CD4-positive, alpha-beta T cell treated with Interleukin-4 for 4 hours (primary cell): ENCODE results near the gene PDCD10.
A peak's percentile ranks its signal among the peaks of the same experiment; 100 is the strongest.

ENCODE experiments used
- DNase-seq: peaks from one replicate; pipeline ENCODE4 v3.0.0-alpha.2; 2020

The PDCD10 gene

GRCh38 chr3:167671878-167672427, 62.7 kb downstream of the PDCD10 start:
- no peak for DNase-seq

GRCh38 chr3:167669699-167670098, 65.0 kb downstream of the PDCD10 start:
- DNase-seq, result no peak

- no peak for DNase-seq
These were observed 66.0 kb downstream of the PDCD10 start for GRCh38 chr3:167668651-167669050.

- no peak for DNase-seq
These were observed 68.1 kb downstream of the PDCD10 start for GRCh38 chr3:167666563-167666962.

- DNase-seq, result no peak
These were observed 71.7 kb downstream of the PDCD10 start for GRCh38 chr3:167662919-167663400.

- DNase-seq, result no peak
These were observed 76.9 kb downstream of the PDCD10 start for GRCh38 chr3:167657684-167658225.

- DNase-seq, result no peak
These were observed 77.9 kb downstream of the PDCD10 start for GRCh38 chr3:167656821-167657220.

- peak; percentile 2 for DNase-seq
These were observed 80.9 kb downstream of the PDCD10 start, which contains the start of gene WDR49 for GRCh38 chr3:167653760-167654159. Gene WDR49 (minus strand): TSS chr3:167653942. CDS start chr3:167653425, 517 bp downstream.

GRCh38 chr3:167653155-167653554, 81.5 kb downstream of the PDCD10 start:
- DNase-seq, result no peak

GRCh38 chr3:167651826-167652225, 82.9 kb downstream of the PDCD10 start:
- DNase-seq, result no peak

GRCh38 chr3:167650459-167650858, 84.2 kb downstream of the PDCD10 start:
- DNase-seq, result no peak

- no peak for DNase-seq
These were observed 84.9 kb downstream of the PDCD10 start for GRCh38 chr3:167649746-167650145.

- no peak for DNase-seq
These were observed 90.1 kb downstream of the PDCD10 start for GRCh38 chr3:167644611-167645010.
